Measurements from ENCODE around the gene WDR47.

DNA sequence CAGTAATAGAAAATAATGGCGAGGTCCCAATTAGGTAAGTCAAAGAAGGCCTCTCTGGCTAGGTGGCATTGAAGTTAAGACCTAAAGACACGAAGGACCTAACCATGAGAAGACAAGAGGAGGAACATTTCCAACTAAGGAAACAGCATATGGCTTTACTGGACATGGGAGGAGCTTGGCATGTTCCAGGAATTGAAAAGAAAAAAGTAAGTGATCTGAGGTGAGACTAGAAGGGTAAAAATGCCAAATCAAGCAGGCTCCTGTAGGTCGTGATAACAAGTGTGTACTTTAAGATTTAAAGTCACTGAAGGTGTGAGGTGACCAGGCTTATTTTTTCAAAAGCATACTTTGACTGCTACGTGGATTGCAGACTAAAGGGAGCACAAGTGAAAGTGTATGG is 65.2 kb downstream of the WDR47 start:
- TF ChIP-seq, protein P1, sequence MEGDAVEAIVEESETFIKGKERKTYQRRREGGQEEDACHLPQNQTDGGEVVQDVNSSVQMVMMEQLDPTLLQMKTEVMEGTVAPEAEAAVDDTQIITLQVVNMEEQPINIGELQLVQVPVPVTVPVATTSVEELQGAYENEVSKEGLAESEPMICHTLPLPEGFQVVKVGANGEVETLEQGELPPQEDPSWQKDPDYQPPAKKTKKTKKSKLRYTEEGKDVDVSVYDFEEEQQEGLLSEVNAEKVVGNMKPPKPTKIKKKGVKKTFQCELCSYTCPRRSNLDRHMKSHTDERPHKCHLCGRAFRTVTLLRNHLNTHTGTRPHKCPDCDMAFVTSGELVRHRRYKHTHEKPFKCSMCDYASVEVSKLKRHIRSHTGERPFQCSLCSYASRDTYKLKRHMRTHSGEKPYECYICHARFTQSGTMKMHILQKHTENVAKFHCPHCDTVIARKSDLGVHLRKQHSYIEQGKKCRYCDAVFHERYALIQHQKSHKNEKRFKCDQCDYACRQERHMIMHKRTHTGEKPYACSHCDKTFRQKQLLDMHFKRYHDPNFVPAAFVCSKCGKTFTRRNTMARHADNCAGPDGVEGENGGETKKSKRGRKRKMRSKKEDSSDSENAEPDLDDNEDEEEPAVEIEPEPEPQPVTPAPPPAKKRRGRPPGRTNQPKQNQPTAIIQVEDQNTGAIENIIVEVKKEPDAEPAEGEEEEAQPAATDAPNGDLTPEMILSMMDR (IDR thresholded peaks at IDR 0.05; ENCODE audit: low read depth, low read length): no peak
- no peak for TF ChIP-seq EZH2phosphoT487 (IDR thresholded peaks at IDR 0.05; ENCODE audit: low read depth)
